Prostate gland (tissue), 2 donors: Measurements from ENCODE around the gene PAX5. TPM values are rescaled to one million over a fixed set of nuclear protein-coding genes. Genes with fewer than 3 reads are reported as not detected.

Source experiments
- DNase-seq: peaks from one replicate; pipeline ENCODE4 v3.0.0-alpha.2; 2019; ENCODE audit warnings: low spot score
- H3K27ac ChIP-seq, 2 donors: fragments of 200-600 bp; sonication (generic); 2 replicates each; pipeline ENCODE4 v1.5.1; 2017 to 2019
- H3K27me3 ChIP-seq: fragments of 200-600 bp; sonication (generic); replicated peaks from 2 replicates; pipeline ENCODE4 v1.5.1; 2019; ENCODE audit not compliant: insufficient read depth
- H3K36me3 ChIP-seq, 2 donors: fragments of 200-600 bp; sonication (generic); 1 replicate in 1 of 2; 2 replicates in 1 of 2; pipeline versions ENCODE4 v1.5.1 to v1.8.1; 2017 to 2019
- H3K4me1 ChIP-seq: fragments of 200-600 bp; sonication (generic); replicated peaks from 2 replicates; pipeline ENCODE4 v1.5.1; 2019
- H3K4me3 ChIP-seq, 2 donors: fragments of 200-600 bp; sonication (generic); 2 replicates each; pipeline ENCODE4 v1.5.1; 2017 to 2019
- H3K9me3 ChIP-seq: fragments of 200-600 bp; sonication (generic); 2 replicates; pipeline ENCODE4 v1.5.1; 2017
- CTCF ChIP-seq, 4 experiments: fragments of 200-600 bp in 2 of 4; fragments of 450-650 bp in 2 of 4; sonication (generic) in 2 of 4; IDR thresholded peaks; 1 replicate in 3 of 4; 2 replicates in 1 of 4; pipeline ENCODE4 v1.5.1; 2016 to 2019; ENCODE audit warnings: antibody characterized with exemption in 4 of 4, mild to moderate bottlenecking in 2 of 4, moderate library complexity in 2 of 4
- POLR2A ChIP-seq: fragments of 450-650 bp; IDR thresholded peaks from one replicate; pipeline ENCODE4 v1.6.1; 2016; ENCODE audit warnings: antibody characterized with exemption, mild to moderate bottlenecking
- POLR2AphosphoS5 ChIP-seq: sonication (generic); formaldehyde crosslinking; IDR thresholded peaks from one replicate; pipeline ENCODE4 v1.6.1; 2017; ENCODE audit warnings: antibody characterized with exemption
- WGBS: methylation state at CpG from one replicate; pipeline ENCODE4 v1.1.5; 2018; 5-methylcytosine and 5-hydroxymethylcytosine counted together
- intact Hi-C: fragments of 100-400 bp; cut with DNase I; formaldehyde crosslinking; loops from one replicate; pipeline ENCODE4 v1.14.2; 2022
- total RNA-seq, 2 donors: library from RNA; depleted of rRNA; stranded (reverse); fragments of >200 nt; gene quantifications; one replicate each; pipeline ENCODE4 v1.1.0, GENCODE V29; 2016

PAX5 gene
- total RNA-seq, 2 donors from 2014 or later, result 0.05 to 0.11 TPM

GRCh38 chr9:37029776-37030610, 4.1 kb downstream of the PAX5 start:
- intact Hi-C loops, result no loop called here
- no peak overlapping the region for H3K27ac ChIP-seq
- H3K36me3 ChIP-seq, result no peaks in the 10 kb centered on the region
- peaks cover 6% of the 10 kb centered on the region for H3K4me1 ChIP-seq
- TF ChIP-seq CTCF (IDR thresholded peaks at IDR 0.05) (no peak), POLR2A (no peak), POLR2AphosphoS5 (no peak)
- 5% methylated on average over 53 of the region's 53 CpGs for WGBS
- peaks cover 57% of the 10 kb centered on the region for H3K27me3 ChIP-seq
- no peak for DNase-seq
- no peaks in the 10 kb centered on the region for H3K9me3 ChIP-seq
- H3K4me3 ChIP-seq, result no peak overlapping the region

GRCh38 chr9:37029304-37029775, 4.7 kb downstream of the PAX5 start:
- intact Hi-C loops, result no loop called here
- H3K27ac ChIP-seq, result no peak overlapping the region
- peaks cover 60% of the 10 kb centered on the region for H3K27me3 ChIP-seq
- H3K4me3 ChIP-seq, result no peak overlapping the region
- H3K4me1 ChIP-seq, result peaks cover 6% of the 10 kb centered on the region
- TF ChIP-seq CTCF (IDR thresholded peaks at IDR 0.05) (no peak), POLR2A (no peak), POLR2AphosphoS5 (no peak)
- DNase-seq, result no peak
- H3K9me3 ChIP-seq, result no peaks in the 10 kb centered on the region
- WGBS, result 4% methylated on average over 23 of the region's 23 CpGs
- H3K36me3 ChIP-seq, result no peaks in the 10 kb centered on the region

GRCh38 chr9:37028420-37029031, 5.5 kb downstream of the PAX5 start:
- TF ChIP-seq POLR2AphosphoS5, result no peak
- no peak for TF ChIP-seq CTCF (IDR thresholded peaks at IDR 0.05)
- no peak for TF ChIP-seq POLR2A
- intact Hi-C loops, result no loop called here
- Histone ChIP-seq H3K27me3 (peaks cover 65% of the 10 kb centered on the region), H3K9me3 (no peaks in the 10 kb centered on the region), H3K4me3 (no peak overlapping the region), H3K27ac (no peak overlapping the region), H3K36me3 (no peaks in the 10 kb centered on the region), H3K4me1 (peaks cover 6% of the 10 kb centered on the region)
- DNase-seq, result no peak
- WGBS, result 11% methylated on average over 18 of the region's 22 CpGs

- 2% methylated on average over 53 of the region's 58 CpGs for WGBS
- DNase-seq, result peak; percentile 86
Measured at GRCh38 chr9:37027582-37028419, 6.3 kb downstream of the PAX5 start.

More at GRCh38 chr9:37027582-37028419, 6.3 kb downstream of the PAX5 start:
- no peak overlapping the region for H3K27ac ChIP-seq
- intact Hi-C loops, result no loop called here
- no peaks in the 10 kb centered on the region for H3K9me3 ChIP-seq
- no peak overlapping the region for H3K4me3 ChIP-seq
- peaks cover 62% of the 10 kb centered on the region for H3K27me3 ChIP-seq
- no peak for TF ChIP-seq CTCF (IDR thresholded peaks at IDR 0.05)
- no peak for TF ChIP-seq POLR2A
- peak; percentile 87 for TF ChIP-seq POLR2AphosphoS5
- no peaks in the 10 kb centered on the region for H3K36me3 ChIP-seq
- peaks cover 6% of the 10 kb centered on the region for H3K4me1 ChIP-seq
